Stomach smooth muscle (tissue), 2 donors: Measurements from ENCODE around the gene MRPS17.
"Not testable (repeated sequence)": the region's sequence is repeated elsewhere in the genome, so short reads cannot be mapped to it uniquely, and the experiment has no call there.

Experiments used
- H3K27ac ChIP-seq: one replicate; pipeline ENCODE4 v1.7.0; 2013; ENCODE audit warnings: mild to moderate bottlenecking, low read length, inconsistent platforms
- H3K27me3 ChIP-seq, 2 donors: one replicate each; pipeline ENCODE4 v1.7.0; 2013; ENCODE audit warnings: low read length in 2 of 2; ENCODE audit not compliant: insufficient read depth in 2 of 2, control insufficient read depth in 1 of 2
- H3K36me3 ChIP-seq, 2 donors: one replicate each; pipeline ENCODE4 v1.7.0; 2013; ENCODE audit warnings: low read length in 2 of 2; ENCODE audit not compliant: control insufficient read depth in 2 of 2, insufficient read depth in 2 of 2
- H3K4me1 ChIP-seq: one replicate; pipeline ENCODE4 v1.7.0; 2013; ENCODE audit warnings: low read length; ENCODE audit not compliant: control insufficient read depth, insufficient read depth
- H3K4me3 ChIP-seq, 2 donors: one replicate each; pipeline ENCODE4 v1.7.0; 2013; ENCODE audit warnings: low read length in 2 of 2
- H3K9ac ChIP-seq, 2 donors: one replicate each; pipeline ENCODE4 v1.7.0; 2013; ENCODE audit warnings: low read length in 2 of 2, mild to moderate bottlenecking in 1 of 2
- H3K9me3 ChIP-seq, 2 donors: one replicate each; pipeline ENCODE4 v1.7.0; 2013; ENCODE audit warnings: low read length in 2 of 2; ENCODE audit not compliant: control insufficient read depth in 2 of 2
- donor health status: healthy.
- donor health status: Pancreatic carcinoma.

Gene MRPS17

GRCh38 chr7:55951637-55952351 lies at the start of gene MRPS17:
MRPS17 (plus strand) TSS chr7:55951877; CDS start chr7:55953196, 1,319 bp downstream.
- peaks cover 4 to 10% of the 10 kb centered on the region in 2 donors for H3K36me3 ChIP-seq
- H3K4me1 ChIP-seq = peaks cover 8% of the 10 kb centered on the region
- H3K27me3 ChIP-seq = no peaks in the 10 kb centered on the region
- H3K27ac ChIP-seq = peak within 1 kb of the TSS; percentile 74
- peak within 1 kb of the TSS; percentile 78 to 87 for H3K9ac ChIP-seq
- peak within 1 kb of the TSS; percentile 72 to 95 for H3K4me3 ChIP-seq
- no peaks in the 10 kb centered on the region for H3K9me3 ChIP-seq

GRCh38 chr7:55903985-55904759 lies 47.5 kb upstream of the MRPS17 start:
- no peak overlapping the region for H3K27ac ChIP-seq
- H3K4me1 ChIP-seq = no peaks in the 10 kb centered on the region
- no peaks in the 10 kb centered on the region for H3K27me3 ChIP-seq
- no peak overlapping the region for H3K9ac ChIP-seq
- no peaks in the 10 kb centered on the region for H3K9me3 ChIP-seq
- H3K4me3 ChIP-seq = no peak overlapping the region
- peaks cover 0 to 2% of the 10 kb centered on the region in 2 donors for H3K36me3 ChIP-seq

GRCh38 chr7:55912748-55913158 lies 38.9 kb upstream of the MRPS17 start:
- H3K9me3 ChIP-seq = no peaks in the 10 kb centered on the region
- no peak overlapping the region for H3K27ac ChIP-seq
- H3K4me3 ChIP-seq = no peak overlapping the region
- H3K27me3 ChIP-seq = no peaks in the 10 kb centered on the region
- H3K36me3 ChIP-seq = peaks cover 0 to 7% of the 10 kb centered on the region in 2 donors
- H3K4me1 ChIP-seq = no peaks in the 10 kb centered on the region
- H3K9ac ChIP-seq = no peak overlapping the region

GRCh38 chr7:55917771-55918170 lies 33.9 kb upstream of the MRPS17 start:
- Histone ChIP-seq H3K9me3 (no peaks in the 10 kb centered on the region), H3K27me3 (no peaks in the 10 kb centered on the region), H3K9ac (no peak overlapping the region), H3K4me3 (no peak overlapping the region), H3K36me3 (peaks cover 0 to 6% of the 10 kb centered on the region in 2 donors), H3K4me1 (no peaks in the 10 kb centered on the region), H3K27ac (no peak overlapping the region)

- Histone ChIP-seq H3K9me3 (no peaks in the 10 kb centered on the region), H3K27ac (no peak overlapping the region), H3K9ac (no peak overlapping the region), H3K4me1 (no peaks in the 10 kb centered on the region), H3K4me3 (no peak overlapping the region), H3K36me3 (peaks cover 0 to 4% of the 10 kb centered on the region in 2 donors), H3K27me3 (no peaks in the 10 kb centered on the region)
Observed at GRCh38 chr7:55928006-55928767, 23.5 kb upstream of the MRPS17 start.

GRCh38 chr7:55931421-55932151 lies 20.1 kb upstream of the MRPS17 start:
- Histone ChIP-seq H3K27me3 (no peaks in the 10 kb centered on the region), H3K36me3 (peaks cover 0 to 4% of the 10 kb centered on the region in 2 donors), H3K27ac (no peak overlapping the region), H3K9me3 (peaks cover 4% of the 10 kb centered on the region in 2 donors), H3K4me1 (no peaks in the 10 kb centered on the region), H3K4me3 (no peak overlapping the region), H3K9ac (no peak overlapping the region)

- H3K4me3 ChIP-seq = no peak overlapping the region
Observed at GRCh38 chr7:55939514-55940123, 12.1 kb upstream of the MRPS17 start.

GRCh38 chr7:55946545-55946944 lies 5.1 kb upstream of the MRPS17 start:
- H3K9ac ChIP-seq = no peak overlapping the region
- H3K4me3 ChIP-seq = no peak overlapping the region
- H3K4me1 ChIP-seq = no peaks in the 10 kb centered on the region

More at GRCh38 chr7:55939514-55940123, 12.1 kb upstream of the MRPS17 start:
- H3K4me1 ChIP-seq = no peaks in the 10 kb centered on the region
- H3K9ac ChIP-seq = no peak overlapping the region
- peaks cover 11 to 19% of the 10 kb centered on the region in 2 donors for H3K9me3 ChIP-seq
- H3K36me3 ChIP-seq = peaks cover 0 to 2% of the 10 kb centered on the region in 2 donors
- H3K27ac ChIP-seq = no peak overlapping the region
- no peaks in the 10 kb centered on the region for H3K27me3 ChIP-seq

GRCh38 chr7:55952352-55952671 lies 635 bp downstream of the MRPS17 start:
- peak overlapping the region; percentile 74 for H3K27ac ChIP-seq

More at GRCh38 chr7:55946545-55946944, 5.1 kb upstream of the MRPS17 start:
- Histone ChIP-seq H3K27ac (no peak overlapping the region), H3K36me3 (no peaks in the 10 kb centered on the region), H3K27me3 (no peaks in the 10 kb centered on the region), H3K9me3 (no peaks in the 10 kb centered on the region)

More at GRCh38 chr7:55952352-55952671, 635 bp downstream of the MRPS17 start:
- H3K9me3 ChIP-seq, H3K27me3 ChIP-seq, H3K36me3 ChIP-seq, H3K4me1 ChIP-seq: not testable (repeated sequence)
- H3K4me3 ChIP-seq = peak overlapping the region; percentile 72 to 95
- H3K9ac ChIP-seq = peak overlapping the region; percentile 78 to 87
